ENCODE measurements around the gene AVPR2.

Gene AVPR2

DNA sequence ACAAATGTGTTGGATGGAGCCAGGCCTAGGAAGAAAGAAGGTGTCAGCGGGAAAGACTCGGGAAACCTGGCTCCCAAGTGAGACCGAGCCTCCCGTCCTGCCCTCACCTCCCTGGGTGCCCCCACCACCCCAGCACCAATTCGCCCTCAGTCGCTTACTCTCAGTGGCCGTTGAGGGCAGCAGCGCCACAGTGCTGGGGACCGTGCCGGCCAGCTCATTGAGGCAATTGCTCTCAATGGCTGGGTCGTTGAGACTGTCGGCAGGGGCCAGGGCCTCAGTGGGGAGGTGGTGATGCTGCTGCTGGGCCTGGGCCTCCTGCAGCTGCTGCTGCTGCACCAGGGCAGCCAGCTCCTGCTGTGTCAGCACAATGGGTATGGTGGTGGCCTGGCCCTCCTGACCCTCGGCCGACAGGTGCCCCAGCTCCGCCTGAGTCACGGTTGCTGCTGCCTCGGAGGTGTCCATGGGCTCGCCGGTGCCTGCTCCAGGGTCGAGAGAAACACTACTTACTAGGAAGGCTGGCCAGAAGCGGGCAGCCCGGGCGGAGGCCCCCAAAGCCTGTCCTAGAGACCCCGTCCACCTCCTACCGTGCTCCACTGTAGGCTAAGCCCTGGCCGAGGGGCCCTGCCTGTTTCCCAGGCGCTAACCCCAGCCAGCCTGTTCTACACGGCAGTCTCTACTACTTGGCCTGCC is 47.4 kb downstream of the AVPR2 start:
- DNase-seq (ENCODE audit: low read depth) = no peak
- H3K4me3 ChIP-seq (ENCODE audit: low read depth, low read length) = no peak overlapping the region
- no peak for TF ChIP-seq CTCF (IDR thresholded peaks at IDR 0.05; ENCODE audit: low read depth, low read length, missing control alignments)

GRCh38 chrX:153952373-153953026 is 48.0 kb downstream of the AVPR2 start:
- no peak for TF ChIP-seq CTCF (IDR thresholded peaks at IDR 0.05; ENCODE audit: low read depth, low read length, missing control alignments)
- H3K4me3 ChIP-seq (ENCODE audit: low read depth, low read length) = no peak overlapping the region
- DNase-seq (ENCODE audit: low read depth) = no peak

DNA sequence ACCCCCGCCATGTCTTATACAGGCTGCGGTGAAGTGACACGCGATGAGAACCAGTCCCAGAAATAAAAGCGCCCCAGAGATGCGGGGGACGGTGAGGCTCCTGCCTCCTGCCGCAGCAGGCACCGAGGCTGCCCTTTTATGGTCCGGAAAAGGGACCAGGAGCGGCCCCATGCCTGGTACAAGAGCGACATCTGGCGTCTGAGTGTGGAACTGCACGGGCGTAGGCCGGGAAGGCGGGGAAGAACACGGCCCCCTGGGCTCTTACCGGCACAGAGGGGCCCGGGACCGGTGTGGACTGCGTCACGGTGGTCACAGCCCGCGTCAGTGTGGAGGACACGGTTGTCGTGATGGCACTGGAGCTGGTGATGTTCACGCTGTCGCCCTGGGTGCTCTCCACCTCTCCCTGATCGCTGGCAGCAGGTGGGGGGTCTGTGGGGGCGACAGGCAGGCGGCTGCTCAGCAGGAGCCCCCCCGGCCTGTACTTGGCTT is 48.9 kb downstream of the AVPR2 start:
- DNase-seq (ENCODE audit: low read depth) = no peak
- TF ChIP-seq CTCF (IDR thresholded peaks at IDR 0.05; ENCODE audit: low read depth, low read length, missing control alignments) = peak; percentile 91
- no peak overlapping the region for H3K4me3 ChIP-seq (ENCODE audit: low read depth, low read length)

DNA sequence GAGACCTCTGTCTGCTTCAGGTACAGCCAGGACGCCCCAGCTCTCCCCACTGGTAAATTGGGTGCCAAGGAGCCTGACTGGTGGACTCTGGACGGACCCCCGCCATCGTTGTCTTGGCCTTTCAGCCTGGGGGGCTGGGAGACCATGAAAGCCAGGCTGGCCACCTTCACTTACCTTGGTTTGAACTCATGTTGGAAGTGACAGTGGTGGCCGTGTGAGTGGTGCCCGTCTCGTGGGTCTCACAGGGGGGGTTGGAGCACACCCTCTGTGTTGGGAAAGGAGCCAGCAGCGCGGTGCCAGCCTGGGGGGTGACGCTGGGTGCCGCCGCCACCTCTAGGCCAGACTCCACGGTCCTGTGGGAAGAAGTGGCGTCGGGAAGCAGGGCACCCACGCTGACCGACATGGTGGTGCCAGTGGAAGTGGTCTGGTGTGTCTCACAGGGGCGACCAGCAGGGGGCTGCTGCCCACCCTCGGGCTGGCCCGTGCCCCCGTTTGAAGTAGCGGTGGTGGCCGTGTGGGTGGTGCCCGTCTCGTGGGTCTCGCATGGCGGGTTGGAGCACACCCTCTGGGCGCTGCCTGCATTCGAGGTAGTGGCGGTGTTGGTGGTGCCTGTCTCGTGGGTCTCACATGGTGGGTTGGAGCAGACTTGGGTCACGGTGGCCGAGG is 49.6 kb downstream of the AVPR2 start:
- no peak for DNase-seq (ENCODE audit: low read depth)
- no peak for TF ChIP-seq CTCF (IDR thresholded peaks at IDR 0.05; ENCODE audit: low read depth, low read length, missing control alignments)
- no peak overlapping the region for H3K4me3 ChIP-seq (ENCODE audit: low read depth, low read length)

DNA sequence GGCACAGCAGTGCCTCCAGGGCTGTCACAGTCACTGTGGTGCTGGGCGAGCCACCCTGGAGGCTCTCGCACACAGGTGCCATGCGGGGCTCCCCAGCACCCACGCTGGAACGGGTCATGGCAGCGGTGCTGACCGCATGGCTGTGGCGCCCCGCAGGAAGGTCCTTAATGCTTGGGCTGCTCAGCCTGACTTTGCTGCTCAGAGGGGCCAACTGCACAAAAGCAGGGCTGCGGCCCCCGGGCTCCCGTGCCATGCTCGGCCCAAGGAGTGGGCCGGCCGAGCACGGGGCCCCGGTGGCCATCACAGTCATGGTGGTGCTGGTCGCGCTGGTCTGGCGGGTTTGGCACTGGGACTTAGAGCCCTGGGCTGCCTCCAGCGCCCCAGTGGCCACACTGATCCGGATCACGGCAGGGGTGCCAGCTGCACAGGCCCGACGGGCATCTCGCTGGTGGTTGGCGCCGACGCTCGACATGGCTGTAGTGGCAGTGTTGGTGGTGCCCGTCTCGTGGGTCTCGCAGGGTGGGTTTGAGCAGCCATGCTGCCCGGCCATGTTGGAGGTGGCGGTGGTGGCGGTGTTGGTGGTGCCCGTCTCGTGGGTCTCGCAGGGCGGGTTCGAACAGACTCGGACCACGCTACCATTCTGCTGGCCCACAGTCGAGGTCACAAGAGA is 50.2 kb downstream of the AVPR2 start:
- H3K4me3 ChIP-seq (ENCODE audit: low read depth, low read length) = no peak overlapping the region
- DNase-seq (ENCODE audit: low read depth) = no peak
- TF ChIP-seq CTCF (IDR thresholded peaks at IDR 0.05; ENCODE audit: low read depth, low read length, missing control alignments) = no peak

GRCh38 chrX:153955228-153955732 is 50.8 kb downstream of the AVPR2 start:
- DNase-seq (ENCODE audit: low read depth) = no peak
- no peak overlapping the region for H3K4me3 ChIP-seq (ENCODE audit: low read depth, low read length)
- TF ChIP-seq CTCF (IDR thresholded peaks at IDR 0.05; ENCODE audit: low read depth, low read length, missing control alignments) = no peak

Data from GM12864 (cell line).